ENCODE results near the gene CHID1. TPM values are rescaled to one million over a fixed set of nuclear protein-coding genes. Genes with fewer than 3 reads are reported as not detected.

The CHID1 gene
- total and polyA plus RNA-seq, 2 donors (not counting 1 experiment from before 2014, with no cell fraction given), result 31.0 to 68.1 TPM

GRCh38 chr11:828506-829175 lies 82.0 kb downstream of the CHID1 start:
- peak overlapping the region; percentile 99 for H3K4me2 ChIP-seq (replicated peaks; ENCODE audit: low read depth, low read length, poor library complexity, severe bottlenecking)
- peak overlapping the region; percentile 88 for H3K4me3 Mint-ChIP-seq
- H3K27ac ChIP-seq (ENCODE audit: low read length in 2 of 2), result no peak overlapping the region
- ATAC-seq (ENCODE audit: low read depth), result no peak
- peaks cover 66% of the 10 kb centered on the region in 2 donors for H3K4me1 ChIP-seq (ENCODE audit: control insufficient read depth in 2 of 2, insufficient read depth in 2 of 2, low read length in 2 of 2)
- peaks cover 49% of the 10 kb centered on the region for H3K4me1 Mint-ChIP-seq
- H3K27ac Mint-ChIP-seq, result no peak overlapping the region
- DNase-seq, result peak; percentile 37
- H3K9me3 Mint-ChIP-seq (ENCODE audit: insufficient read depth), result no peaks in the 10 kb centered on the region
- H3K27me3 Mint-ChIP-seq, result peaks cover 7% of the 10 kb centered on the region
- WGBS (ENCODE audit: insufficient coverage), result 78% methylated on average over 19 of the region's 21 CpGs
- peaks cover 68% of the 10 kb centered on the region for H4K20me1 ChIP-seq (ENCODE audit: control insufficient read depth, insufficient read depth, low read length, poor library complexity, severe bottlenecking)
- peaks cover 0 to 15% (median 0%) of the 10 kb centered on the region in 3 donors for H3K9me3 ChIP-seq (ENCODE audit: control extremely low read depth in 1 of 3, control insufficient read depth in 2 of 3, insufficient read depth in 1 of 3, low read length in 2 of 3)
- peaks cover 0 to 50% (median 18%) of the 10 kb centered on the region in 4 experiments for H3K27me3 ChIP-seq (replicated peaks in 1 of 4; ENCODE audit: control extremely low read depth in 1 of 4, control insufficient read depth in 3 of 4, insufficient read depth in 4 of 4, low read length in 3 of 4)
- peaks cover 0 to 6% of the 10 kb centered on the region in 2 experiments for H3K36me3 ChIP-seq (replicated peaks in 1 of 2; ENCODE audit: control extremely low read depth in 1 of 2, control insufficient read depth in 1 of 2, extremely low read depth in 1 of 2, insufficient read depth in 2 of 2, low read length in 1 of 2)
- H3K9ac ChIP-seq (ENCODE audit: low read length), result no peak overlapping the region
- no peaks in the 10 kb centered on the region for H3K79me2 ChIP-seq (ENCODE audit: control insufficient read depth, insufficient read depth, low read length)
- intact Hi-C loops (cut with micrococcal nuclease), result no loop called here
- no peak overlapping the region for H2AFZ ChIP-seq (ENCODE audit: insufficient read depth, low read depth, low read length, poor library complexity, severe bottlenecking)
- TF ChIP-seq, protein P1, sequence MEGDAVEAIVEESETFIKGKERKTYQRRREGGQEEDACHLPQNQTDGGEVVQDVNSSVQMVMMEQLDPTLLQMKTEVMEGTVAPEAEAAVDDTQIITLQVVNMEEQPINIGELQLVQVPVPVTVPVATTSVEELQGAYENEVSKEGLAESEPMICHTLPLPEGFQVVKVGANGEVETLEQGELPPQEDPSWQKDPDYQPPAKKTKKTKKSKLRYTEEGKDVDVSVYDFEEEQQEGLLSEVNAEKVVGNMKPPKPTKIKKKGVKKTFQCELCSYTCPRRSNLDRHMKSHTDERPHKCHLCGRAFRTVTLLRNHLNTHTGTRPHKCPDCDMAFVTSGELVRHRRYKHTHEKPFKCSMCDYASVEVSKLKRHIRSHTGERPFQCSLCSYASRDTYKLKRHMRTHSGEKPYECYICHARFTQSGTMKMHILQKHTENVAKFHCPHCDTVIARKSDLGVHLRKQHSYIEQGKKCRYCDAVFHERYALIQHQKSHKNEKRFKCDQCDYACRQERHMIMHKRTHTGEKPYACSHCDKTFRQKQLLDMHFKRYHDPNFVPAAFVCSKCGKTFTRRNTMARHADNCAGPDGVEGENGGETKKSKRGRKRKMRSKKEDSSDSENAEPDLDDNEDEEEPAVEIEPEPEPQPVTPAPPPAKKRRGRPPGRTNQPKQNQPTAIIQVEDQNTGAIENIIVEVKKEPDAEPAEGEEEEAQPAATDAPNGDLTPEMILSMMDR (IDR thresholded peaks at IDR 0.05), result no peak
- no peak for TF ChIP-seq EZH2 (IDR thresholded peaks at IDR 0.05; ENCODE audit: borderline replicate concordance, insufficient read depth, low read depth, low read length, poor library complexity, severe bottlenecking)
- peak overlapping the region in 2 of 5 experiments; percentile 43 to 53 for H3K4me3 ChIP-seq (ENCODE audit: control extremely low read depth in 1 of 5, extremely low read depth in 1 of 5, insufficient read depth in 1 of 5, low read depth in 2 of 5, low read length in 4 of 5)
- CTCF ChIA-PET, result interaction anchor here (0.7 to 1.4 kb wide), 3 partner anchors 14 to 23 kb away, joined by 3 to 4 read pairs (median 3); partner anchors contain the start of gene TSPAN4
- POLR2A ChIA-PET, result interaction anchor here (0.6 to 6.4 kb wide), 3 partner anchors 9 to 164 kb away, joined by 4 to 57 read pairs (median 17); partner anchors contain the start of genes PNPLA2, POLR2L and TSPAN4

DNA sequence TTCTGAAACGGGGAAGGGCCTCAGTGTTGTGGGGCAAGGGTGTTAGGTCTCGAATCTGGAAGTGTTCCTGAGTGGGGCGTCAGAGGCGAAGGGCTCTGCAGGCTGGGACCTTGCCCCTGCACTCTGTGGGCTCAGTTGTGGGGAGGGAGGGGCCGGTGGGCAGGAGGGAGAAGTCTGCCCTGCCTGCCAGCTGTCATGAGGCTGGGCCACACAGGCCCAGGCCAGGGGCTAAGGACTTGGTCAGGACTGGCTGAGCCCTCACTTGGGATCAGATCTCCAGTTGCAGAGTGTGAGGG lies 82.8 kb downstream of the CHID1 start, which contains the start of gene CRACR2B:
CRACR2B (plus strand) TSS at position 23 of the 296 bp plus-strand sequence. CDS start 689 bp downstream, outside the sequence.
- no peak for ATAC-seq (ENCODE audit: low read depth)
- Histone ChIP-seq H3K36me3 (replicated peaks in 1 of 2; ENCODE audit: control extremely low read depth in 1 of 2, control insufficient read depth in 1 of 2, extremely low read depth in 1 of 2, insufficient read depth in 2 of 2, low read length in 1 of 2) (peaks cover 0 to 6% of the 10 kb centered on the region in 2 experiments), H3K9ac (ENCODE audit: low read length) (peak within 1 kb of the TSS; percentile 66), H2AFZ (ENCODE audit: insufficient read depth, low read depth, low read length, poor library complexity, severe bottlenecking) (peak within 1 kb of the TSS; percentile 71), H3K4me1 (ENCODE audit: control insufficient read depth in 2 of 2, insufficient read depth in 2 of 2, low read length in 2 of 2) (peaks cover 60 to 62% of the 10 kb centered on the region in 2 donors), H4K20me1 (ENCODE audit: control insufficient read depth, insufficient read depth, low read length, poor library complexity, severe bottlenecking) (peaks cover 74% of the 10 kb centered on the region), H3K4me3 (ENCODE audit: control extremely low read depth in 1 of 5, extremely low read depth in 1 of 5, insufficient read depth in 1 of 5, low read depth in 2 of 5, low read length in 4 of 5) (peak within 1 kb of the TSS in 4 of 5 experiments; percentile 39 to 61 (median 52)), H3K79me2 (ENCODE audit: control insufficient read depth, insufficient read depth, low read length) (no peaks in the 10 kb centered on the region), H3K27ac (ENCODE audit: low read length in 2 of 2) (peak within 1 kb of the TSS in 1 of 2 donors; percentile 15), H3K4me2 (replicated peaks; ENCODE audit: low read depth, low read length, poor library complexity, severe bottlenecking) (peak within 1 kb of the TSS; percentile 99), H3K27me3 (replicated peaks in 1 of 4; ENCODE audit: control extremely low read depth in 1 of 4, control insufficient read depth in 3 of 4, insufficient read depth in 4 of 4, low read length in 3 of 4) (peaks cover 0 to 47% (median 17%) of the 10 kb centered on the region in 4 experiments), H3K9me3 (ENCODE audit: control extremely low read depth in 1 of 3, control insufficient read depth in 2 of 3, insufficient read depth in 1 of 3, low read length in 2 of 3) (peaks cover 0 to 15% (median 0%) of the 10 kb centered on the region in 3 donors)
- peak within 1 kb of the TSS; percentile 88 for H3K4me3 Mint-ChIP-seq
- H3K4me1 Mint-ChIP-seq, result peaks cover 49% of the 10 kb centered on the region
- peaks cover 7% of the 10 kb centered on the region for H3K27me3 Mint-ChIP-seq
- 31% methylated on average over 5 of the region's 5 CpGs for WGBS (ENCODE audit: insufficient coverage)
- POLR2A ChIA-PET, result interaction anchor here (0.6 to 6.4 kb wide), 3 partner anchors 8 to 22 kb away, joined by 6 to 57 read pairs (median 17); partner anchors contain the start of genes PNPLA2, POLR2L and TSPAN4
- TF ChIP-seq, protein P1 (IDR thresholded peaks at IDR 0.05), result no peak
- no peak for TF ChIP-seq EZH2 (IDR thresholded peaks at IDR 0.05; ENCODE audit: borderline replicate concordance, insufficient read depth, low read depth, low read length, poor library complexity, severe bottlenecking)
- intact Hi-C loops (cut with micrococcal nuclease), result no loop called here
- no peaks in the 10 kb centered on the region for H3K9me3 Mint-ChIP-seq (ENCODE audit: insufficient read depth)
- H3K27ac Mint-ChIP-seq, result peak within 1 kb of the TSS; percentile 74
- DNase-seq, result peak; percentile 57
- CTCF ChIA-PET, result interaction anchor here (1.4 kb wide), 1 partner anchor 15 kb away, joined by 3 read pairs; the partner anchor contains the start of gene TSPAN4
